Activated CD4-positive, alpha-beta T cell treated with anti-CD3 and anti-CD28 coated beads, Interleukin-2, amount 50 U/mL, for 16 hours (primary cell): Measurements from ENCODE around the gene ZC3H15.
"Not testable (repeated sequence)": the region's sequence is repeated elsewhere in the genome, so short reads cannot be mapped to it uniquely, and the experiment has no call there.

Experiments used
- DNase-seq: peaks from one replicate; pipeline ENCODE4 v3.0.0-alpha.2; 2020

The ZC3H15 gene

DNA sequence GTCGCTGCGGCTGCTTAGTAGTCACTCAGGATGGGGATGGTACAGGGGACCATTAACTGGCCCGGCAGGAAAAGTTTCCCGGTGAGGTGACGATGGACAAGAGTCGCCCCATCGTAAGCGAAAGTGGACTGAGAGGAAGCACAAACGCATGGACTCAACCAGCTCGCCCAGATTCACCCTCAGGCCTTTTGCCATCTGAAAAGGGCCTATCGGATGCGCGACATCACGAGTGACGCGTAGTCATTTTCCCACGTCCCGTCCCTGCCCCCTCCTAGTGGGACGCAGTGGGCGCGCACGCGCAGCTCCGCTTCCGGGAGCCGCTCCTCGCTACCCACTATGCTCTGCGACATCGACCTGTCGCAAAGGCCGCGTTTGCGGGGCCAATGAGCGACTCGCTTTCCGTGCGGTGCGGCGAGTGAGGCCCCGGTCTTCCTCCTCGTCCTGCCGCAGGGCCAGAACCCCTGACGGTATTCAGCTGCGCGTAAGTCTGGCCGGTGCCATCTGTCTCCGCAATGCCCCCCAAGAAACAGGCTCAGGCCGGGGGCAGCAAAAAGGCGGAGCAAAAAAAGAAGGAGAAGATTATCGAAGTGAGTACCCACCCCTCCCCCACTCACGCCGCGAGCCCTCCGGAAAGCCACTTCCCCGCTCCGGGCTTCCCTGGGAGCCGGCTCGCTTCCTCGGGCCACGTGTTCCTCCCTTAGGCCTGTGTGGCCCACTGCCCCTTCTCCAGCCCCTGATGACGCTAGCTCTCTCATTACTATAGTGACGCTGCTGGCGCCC lies at the start of gene ZC3H15:
TSS of gene ZC3H15 (plus strand) at position 390 of the 780 bp plus-strand sequence. CDS start at position 513, 123 bp downstream.
- DNase-seq = peak; percentile 98

DNA sequence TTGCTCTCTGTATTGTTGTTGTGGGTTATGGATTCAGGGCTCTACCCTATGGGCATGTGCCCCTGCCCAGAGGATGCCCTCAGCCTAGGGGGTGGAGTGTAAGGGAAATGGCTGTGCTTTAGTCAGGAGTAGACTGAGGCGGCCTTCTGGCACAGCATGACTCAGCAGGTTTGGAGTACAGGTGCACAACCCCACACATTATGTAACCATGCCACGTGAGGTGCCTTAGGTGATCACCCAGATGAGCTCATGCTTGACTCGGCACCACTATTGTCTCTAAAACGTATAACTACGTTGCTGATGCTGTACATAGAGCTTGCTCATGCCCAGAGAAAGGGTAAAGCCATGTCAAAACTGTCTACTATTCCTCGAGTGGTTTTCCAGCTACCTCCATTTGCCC lies 48.3 kb upstream of the ZC3H15 start:
- DNase-seq = no peak

DNA sequence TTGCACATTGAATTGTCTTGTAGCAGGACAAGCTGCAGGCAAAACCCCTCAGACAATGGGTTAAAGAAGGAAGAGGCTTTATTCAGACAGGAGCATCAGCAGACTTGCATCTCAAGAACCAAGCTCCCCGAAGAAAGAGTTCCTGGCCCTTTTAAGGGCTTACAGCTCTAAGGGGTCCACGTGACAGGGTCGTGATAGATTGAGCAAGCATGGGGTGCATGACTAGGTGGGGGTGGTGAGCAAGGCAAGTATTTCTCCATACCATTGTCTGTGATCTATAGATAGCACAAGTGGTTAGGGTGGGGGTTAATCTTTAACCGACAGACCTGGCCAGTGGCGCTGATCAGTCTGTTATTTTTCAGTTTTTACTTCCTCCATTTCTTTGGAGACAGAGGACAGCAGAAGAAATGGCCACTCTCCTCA lies 46.4 kb upstream of the ZC3H15 start:
- not testable (repeated sequence) for DNase-seq

DNA sequence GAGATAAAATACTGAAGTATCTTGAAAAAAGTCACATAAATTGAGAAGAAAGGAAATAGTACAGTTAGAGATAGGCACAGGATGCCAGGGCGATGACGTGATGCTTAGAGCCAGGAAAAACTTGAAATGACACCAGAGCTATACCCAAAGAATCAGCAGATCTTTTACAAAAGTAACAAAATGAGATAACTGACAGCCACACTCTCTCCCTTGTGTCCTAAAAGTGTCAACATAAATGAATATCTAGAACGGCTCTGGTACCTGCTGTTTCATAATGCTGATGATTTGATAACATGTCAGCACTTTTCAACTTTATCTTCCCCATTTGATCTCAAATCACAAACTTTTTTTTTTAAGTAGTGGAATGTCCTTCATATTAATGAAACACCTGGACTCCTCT lies 45.6 kb upstream of the ZC3H15 start:
- DNase-seq = no peak

DNA sequence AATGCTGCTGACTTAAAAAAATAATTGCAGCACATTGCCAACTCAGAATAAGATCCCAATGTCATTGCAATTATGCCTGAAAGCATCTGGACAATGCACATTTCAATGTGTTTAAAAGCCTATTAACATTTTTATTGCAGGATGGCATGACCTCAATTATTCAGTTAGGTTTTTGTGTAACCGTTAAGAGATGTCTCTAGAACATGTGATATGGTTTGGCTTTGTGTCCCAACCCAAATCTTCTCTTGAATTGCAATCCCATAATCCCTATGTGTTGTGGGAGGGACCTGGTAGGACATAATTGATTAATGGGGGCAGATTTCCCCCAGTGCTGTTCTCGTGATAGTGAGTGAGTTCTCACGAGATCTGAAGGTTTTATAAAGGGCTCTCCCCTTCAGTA lies 43.2 kb upstream of the ZC3H15 start:
- no peak for DNase-seq

DNA sequence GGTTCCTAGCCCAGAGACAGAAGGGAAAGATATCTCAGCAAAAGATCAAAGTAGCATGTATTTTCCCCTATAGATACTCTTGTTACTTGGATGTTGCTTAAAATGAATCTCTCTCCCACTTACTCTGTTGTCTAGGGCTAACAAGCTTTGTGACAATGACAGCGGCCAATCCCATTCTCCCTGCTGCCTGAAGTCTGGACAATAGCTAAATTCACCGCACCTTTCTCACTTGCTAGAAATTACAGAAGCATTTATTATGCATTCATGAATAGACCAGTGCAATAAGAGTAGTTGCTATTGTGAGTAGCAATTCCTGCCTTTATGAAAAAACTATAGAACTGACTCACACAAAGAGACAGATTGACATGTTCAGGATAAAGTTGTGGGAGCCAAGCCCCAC lies 42.2 kb upstream of the ZC3H15 start:
- no peak for DNase-seq

DNA sequence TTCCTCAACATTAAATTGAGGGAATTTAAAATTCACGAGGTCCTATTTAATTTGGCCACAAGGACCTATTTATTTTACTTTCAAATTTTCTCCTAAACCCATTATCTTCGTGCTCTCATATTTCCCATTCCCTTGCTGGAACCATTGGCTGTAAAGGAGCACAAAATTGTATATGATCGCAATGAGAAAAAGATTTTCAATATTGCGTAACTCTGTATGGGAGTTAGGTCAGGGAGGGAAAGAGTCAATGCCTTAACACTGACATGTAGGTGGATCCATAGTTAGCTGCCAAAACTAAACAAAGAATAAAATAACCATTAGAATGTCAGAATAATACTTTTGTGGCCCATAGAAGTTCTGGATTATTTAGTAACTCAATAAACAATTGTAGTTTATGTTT lies 40.6 kb upstream of the ZC3H15 start:
- no peak for DNase-seq

DNA sequence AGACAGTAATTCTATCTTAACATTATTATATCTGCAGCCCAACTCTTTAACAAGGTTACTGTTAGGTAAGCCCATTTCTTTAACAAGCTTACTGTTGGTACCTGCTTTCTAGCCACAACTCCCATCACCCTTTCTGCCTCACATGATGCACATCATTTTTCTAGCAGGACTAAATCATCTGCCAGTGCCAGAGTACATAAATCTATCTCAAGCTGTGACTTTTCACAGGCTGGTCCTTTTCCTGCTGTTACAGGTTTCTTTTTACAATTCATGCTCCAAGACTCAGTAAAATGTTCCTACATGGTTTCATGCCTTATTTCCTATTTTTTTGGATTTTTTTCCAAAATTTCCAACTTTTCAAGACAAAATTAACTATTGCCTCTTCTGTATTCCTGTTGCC lies 30.4 kb upstream of the ZC3H15 start:
- DNase-seq = no peak

DNA sequence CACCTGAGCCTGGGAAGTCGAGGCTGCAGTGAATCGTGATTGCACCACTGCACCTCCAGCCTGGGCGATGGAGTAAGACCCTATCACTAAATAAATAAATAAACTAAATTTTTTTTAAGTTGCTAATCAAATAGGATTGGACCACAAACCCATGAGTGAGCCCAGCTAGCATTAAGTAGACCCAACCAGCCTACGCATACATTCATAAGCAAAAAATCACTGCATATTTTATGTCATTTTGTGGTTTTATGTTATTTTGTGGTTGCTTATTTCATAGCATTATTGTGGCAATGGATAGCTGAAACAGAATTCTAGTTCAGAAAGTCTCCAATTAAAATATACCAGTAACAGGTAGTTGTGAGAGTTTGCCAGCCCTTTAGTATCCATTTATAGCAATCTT lies 29.1 kb upstream of the ZC3H15 start:
- DNase-seq = no peak

DNA sequence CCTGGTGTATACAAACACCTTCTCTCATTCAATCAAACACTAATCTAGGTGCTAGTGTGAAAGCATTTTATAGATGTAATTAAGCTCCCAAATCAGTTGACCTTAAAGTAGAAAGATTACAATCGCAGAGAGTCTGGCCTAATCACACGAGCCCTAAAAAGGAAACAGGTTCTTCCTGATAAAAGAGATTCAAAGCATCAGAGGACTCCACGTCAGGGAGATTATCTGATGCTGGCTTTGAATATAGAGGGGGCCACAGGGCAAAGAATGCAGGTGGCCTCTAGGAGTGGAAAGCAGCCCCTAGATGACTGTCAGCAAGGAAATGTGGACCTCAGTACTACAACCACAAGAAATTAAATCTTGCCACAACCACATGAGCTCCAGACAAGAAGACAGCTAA lies 28.2 kb upstream of the ZC3H15 start:
- DNase-seq = no peak

DNA sequence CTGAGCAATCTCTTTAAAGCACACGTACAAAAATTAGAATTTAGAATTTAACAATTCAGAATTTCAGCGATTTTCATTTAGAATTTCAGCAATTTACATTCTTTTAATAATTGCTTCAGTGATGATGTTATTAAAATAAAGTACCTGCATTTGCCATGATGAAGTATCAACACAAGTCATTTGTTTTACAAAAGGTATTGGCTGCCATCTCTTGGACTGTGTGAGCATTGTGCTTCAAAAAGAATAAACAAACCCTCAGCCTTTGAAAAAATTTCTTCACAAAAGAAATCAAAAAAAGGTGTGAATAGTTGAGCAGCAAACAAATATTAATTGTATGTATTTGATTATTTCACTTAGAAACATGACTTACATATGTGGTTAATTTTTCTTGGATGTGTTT lies 27.1 kb upstream of the ZC3H15 start:
- DNase-seq = no peak

DNA sequence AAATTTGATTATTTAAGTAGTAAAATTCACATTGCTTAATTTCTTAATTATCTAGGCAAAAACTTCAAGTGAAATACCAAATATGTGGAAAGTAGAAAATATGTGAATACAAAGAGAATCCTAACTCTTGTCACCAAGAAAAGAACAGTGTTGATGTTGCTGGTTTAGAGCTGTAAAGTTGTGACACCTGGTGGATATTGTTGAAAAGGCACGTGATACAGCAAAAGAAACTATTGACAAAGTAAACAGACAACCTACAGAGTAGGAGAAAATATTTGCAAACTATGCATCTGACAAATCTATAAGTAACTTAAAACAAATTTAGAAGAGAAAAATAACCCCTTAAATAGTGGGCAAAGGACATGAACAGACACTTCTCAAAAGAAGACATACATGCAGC lies 25.6 kb upstream of the ZC3H15 start:
- no peak for DNase-seq

DNA sequence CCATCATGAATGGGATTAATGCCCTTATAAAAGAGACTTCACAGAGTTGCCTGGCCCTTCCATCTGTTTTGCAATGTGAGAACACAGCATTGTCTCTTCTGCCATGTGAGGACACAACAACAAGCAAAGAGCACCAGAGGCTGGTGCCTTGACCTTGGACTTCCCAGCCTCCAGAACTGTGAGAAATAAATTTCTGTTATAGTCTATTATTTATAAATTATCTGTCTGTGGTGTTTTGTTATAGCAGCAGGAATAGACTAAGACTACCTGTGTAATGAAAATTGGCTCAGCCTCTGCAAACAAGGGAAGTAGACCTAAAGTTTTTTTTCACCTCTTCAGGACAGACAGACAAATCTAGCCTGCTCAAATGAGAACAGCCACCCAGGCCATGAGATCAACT lies 19.3 kb upstream of the ZC3H15 start:
- DNase-seq = no peak

DNA sequence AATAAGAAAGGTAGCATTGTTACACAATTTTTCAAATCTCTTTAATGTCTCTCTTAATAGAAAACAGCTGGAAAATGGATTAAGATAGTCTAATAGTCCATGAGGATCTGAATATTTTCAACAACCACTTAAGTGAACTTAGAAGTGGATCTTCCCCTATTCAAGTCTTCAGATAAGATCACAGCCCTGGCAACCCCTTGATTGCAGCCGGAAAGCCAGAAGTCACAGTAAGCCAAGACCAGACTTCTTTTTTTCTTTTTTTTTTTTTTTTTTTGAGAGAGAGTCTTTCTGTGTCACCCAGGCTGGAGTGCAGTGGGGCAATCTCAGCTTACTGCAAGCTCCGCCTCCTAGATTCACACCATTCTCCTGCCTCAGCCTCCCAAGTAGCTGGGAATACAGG lies 18.6 kb upstream of the ZC3H15 start:
- DNase-seq = no peak

DNA sequence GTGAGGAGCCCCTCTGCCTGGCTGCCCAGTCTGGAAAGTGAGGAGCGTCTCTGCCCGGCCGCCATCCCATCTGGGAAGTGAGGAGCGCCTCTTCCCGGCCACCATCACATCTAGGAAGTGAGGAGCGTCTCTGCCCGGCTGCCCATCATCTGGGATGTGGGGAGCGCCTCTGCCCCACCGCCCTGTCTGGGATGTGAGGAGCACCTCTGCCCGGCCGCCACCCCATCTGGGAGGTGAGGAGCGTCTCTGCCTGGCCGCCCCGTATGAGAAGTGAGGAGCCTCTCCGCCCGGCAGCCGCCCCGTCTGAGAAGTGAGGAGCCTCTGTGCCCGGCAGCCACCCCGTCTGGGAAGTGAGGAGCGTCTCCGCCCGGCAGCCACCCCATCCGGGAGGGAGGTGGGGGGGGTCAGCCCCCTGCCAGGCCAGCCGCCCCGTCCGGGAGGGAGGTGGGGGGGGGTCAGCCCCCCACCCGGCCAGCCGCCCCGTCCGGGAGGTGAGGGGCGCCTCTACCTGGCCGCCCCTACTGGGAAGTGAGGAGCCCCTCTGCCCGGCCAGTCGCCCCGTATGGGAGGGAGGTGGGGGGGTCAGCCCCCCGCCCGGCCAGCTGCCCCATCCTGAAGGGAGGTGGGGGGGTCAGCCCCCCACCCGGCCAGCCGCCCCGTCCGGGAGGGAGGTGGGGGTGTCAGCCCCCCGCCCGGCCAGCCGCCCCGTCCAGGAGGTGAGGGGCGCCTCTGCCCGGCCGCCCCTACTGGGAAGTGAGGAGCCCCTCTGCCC lies 13.2 kb upstream of the ZC3H15 start:
- DNase-seq = not testable (repeated sequence)

DNA sequence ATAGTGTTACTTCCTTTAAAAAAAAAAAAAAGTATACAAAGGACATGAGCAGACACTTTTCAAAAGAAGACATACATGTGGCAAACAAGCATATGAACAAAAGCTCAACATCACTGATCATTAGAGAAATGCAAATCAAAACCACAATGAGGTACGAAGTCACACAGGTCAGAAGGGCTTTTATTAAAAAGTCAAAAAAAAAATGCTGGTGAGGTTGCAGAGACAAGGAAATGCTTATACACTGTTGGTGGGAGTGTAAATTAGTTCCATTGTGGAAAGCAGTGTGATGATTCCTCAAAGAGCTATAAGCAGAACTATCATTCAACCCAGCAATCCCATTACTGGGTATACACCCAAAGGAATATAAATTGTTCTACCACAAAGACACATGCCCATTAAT lies 11.8 kb upstream of the ZC3H15 start:
- DNase-seq = not testable (repeated sequence)

DNA sequence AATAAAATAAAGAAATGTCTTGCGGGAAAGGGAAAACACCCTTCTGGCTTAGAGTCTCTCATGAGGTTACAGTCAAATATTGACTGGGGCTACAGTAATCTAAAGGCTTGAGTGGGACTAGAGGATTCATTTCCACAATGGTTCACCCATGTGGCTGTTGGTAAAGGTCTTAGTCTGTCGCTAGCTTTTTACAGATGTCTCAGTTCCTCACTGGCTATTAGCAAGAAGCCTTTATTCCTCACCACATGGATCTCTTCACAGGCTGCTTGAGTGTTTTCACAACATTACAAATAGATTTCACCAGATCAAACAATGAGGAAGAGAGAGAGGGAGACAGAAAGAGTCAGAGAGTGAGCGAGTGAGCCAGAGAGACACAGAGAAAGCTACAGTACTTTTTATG lies 8.3 kb upstream of the ZC3H15 start:
- no peak for DNase-seq

DNA sequence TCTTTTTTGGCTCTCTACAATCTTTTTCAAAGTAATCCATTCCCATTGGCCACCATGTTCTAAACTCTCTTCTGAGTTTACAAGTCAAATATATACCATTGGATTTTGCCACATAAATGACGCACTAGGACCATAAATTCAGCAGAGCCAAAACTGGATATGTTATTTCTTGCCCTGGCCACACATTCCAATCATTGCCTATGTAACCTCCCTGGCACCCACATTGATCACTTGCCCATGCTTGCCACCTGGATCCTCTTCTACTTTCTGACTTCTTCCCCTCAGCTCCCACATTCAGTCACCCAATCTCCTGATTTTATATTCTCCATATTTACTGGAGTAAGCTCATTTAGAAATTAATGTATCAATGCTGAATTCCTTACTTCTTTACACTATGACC lies 5.1 kb upstream of the ZC3H15 start:
- no peak for DNase-seq

DNA sequence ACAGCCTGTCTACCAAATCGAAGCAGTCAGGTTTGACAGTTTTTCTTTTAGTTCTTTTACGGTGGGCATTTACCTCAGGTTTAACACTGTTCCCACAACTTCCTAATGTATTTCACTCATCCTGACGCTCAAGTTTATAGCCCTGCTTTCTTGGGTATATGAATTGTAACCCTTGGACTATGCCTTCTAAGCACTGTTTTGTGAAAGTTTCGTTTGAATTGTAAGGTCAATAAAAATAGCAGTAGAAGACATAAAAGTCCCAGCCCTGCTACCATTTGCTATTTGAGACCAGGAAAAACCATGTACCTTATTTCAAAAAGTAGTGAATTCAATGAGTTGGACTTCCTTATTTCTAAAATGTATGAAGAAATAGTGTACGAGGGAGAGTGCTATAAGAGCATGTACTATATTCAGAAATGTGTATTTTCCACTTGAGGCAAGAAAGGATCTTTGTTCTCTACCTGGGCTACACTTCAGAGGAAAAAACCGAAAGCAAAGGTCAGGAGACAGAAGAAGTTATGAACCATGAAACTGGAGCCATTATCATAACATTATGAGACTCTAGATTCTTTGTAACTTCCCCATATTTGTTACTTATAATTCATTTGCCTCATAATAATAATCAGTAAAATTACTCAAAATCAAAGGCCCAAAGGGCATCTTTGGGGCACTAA lies 1.9 kb upstream of the ZC3H15 start:
- DNase-seq = no peak

DNA sequence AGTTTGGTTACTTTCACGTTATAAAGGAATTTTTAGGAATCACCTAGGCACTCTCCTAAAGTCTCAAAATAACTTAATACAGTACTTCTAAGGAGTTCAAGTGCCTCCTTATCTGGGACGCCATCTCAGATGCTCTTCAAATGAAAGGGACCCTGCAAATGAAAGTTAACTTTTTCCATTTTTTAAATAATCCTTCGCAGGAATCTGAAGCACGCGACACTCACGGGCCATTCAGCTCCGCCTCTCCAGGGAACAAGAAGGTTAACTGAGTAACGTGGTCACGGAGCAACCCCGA lies 537 bp upstream of the ZC3H15 start:
- DNase-seq = no peak

DNA sequence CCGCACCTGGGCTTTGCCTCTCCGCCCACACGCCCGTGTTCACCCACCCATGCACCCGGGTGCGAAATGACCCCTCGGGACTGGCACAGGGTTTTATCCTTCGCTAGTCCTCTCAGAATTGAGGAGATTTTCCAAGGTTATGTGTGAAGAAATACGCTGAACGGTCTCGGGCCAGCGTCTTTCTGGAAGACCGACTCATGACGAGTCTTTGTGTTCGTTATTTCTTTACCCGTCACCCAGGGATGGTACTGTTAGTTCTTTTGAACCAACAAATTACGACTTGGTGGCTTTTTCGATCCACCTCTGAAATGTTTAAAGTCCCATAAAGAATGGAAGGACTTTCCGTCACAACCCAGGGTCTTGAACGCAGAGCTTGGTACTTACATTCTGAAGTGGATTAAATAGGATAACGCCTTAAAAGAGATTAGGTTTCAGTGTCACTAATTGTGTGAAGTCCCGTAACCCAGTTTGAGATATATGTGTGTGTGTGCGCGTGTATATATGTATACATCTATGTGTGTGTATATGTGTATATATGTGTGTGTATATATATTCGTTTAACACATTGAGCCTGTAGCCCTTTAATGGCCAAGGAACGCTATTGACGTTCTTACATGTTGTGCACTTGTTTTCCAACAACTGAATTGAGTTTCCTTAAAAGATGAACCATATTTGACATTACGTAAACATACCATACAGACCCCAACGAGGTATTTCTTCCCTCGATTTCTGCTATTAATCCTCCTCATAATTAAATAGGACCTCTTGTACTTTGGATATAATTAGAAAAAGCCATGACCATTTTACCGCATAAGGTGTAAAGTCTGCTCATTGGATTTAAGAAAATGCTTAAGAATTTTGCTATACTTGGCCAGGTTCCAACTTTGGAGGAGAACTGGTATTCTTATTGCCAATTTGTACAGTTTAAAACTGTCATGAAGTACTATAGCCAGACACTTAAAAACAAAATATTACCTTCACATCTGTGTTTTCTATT lies 889 bp downstream of the ZC3H15 start:
- no peak for DNase-seq

DNA sequence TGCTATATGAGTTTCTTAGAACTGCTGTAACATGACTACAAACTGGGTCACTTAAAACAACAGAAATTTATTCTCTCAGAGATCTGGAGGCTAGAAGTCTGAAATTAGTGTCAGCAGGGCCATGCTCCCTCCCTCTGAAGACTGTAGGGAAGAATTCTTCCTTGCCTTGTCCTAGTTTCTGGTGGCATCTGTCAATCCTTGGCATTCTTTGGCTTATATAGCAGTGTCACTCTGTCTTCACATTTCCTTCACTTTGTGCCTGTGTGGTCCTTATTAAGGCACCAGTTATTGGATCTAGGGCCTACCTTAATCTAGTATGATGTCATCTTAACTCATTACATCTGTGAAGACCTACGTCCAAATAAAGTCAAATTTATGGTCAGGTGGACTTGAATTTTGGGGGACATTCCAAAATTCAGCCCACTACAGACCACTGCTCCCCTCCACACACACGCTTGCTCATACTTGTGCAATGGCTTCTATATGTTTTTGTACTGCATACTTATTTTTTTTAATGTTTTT lies 7.6 kb downstream of the ZC3H15 start:
- DNase-seq = no peak

DNA sequence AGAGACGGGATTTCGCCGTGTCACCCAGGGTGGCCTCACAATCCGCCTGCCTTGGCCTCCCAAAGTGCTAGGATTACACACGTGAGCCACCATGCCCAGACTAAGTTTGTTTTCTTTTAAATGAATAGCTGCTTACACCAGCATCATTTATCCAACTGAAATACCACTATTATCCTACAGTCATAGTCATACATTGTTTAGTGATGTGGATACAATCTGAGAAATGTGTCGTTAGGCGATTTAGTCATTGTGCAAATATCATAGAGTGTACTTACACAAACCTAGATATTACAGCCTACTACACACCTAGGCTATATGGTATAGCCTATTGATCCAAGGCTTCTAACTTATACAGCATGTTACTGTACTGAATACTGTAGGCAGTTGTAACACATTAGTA lies 10.3 kb downstream of the ZC3H15 start:
- DNase-seq = no peak
